Activated CD4-positive, alpha-beta T cell treated with anti-CD3 and anti-CD28 coated beads, Interleukin-2, amount 50 U/mL, for 24 hours (primary cell): ENCODE results near the gene HBS1L.
A peak's percentile ranks its signal among the peaks of the same experiment; 100 is the strongest.

Experiments
- DNase-seq, 2 donors: peaks; one replicate each; pipeline ENCODE4 v3.0.0-alpha.2; 2020; ENCODE audit warnings: low read depth in 1 of 2, low spot score in 1 of 2

HBS1L gene

GRCh38 chr6:134951494-134952263 is 102.9 kb downstream of the HBS1L start:
- DNase-seq: no peak

DNA sequence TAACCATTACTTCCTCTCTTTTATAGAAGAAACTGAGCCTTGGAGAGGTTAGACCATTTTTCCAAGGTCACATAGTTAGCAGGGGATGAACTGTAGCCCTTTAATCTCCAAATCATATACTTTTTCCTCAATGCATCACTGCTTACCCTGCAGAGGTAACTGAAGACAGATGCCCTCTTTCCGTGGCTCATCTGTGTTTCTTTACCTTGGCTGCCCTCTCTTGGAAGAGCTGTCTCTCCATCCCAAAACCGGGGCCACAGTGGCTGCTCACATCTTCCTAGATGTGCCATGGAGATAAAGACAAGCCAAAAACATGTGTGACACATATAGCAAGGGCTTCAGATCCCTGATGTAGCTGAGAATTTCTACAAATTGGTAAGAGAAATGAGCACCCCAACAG is 104.1 kb downstream of the HBS1L start:
- no peak for DNase-seq

DNA sequence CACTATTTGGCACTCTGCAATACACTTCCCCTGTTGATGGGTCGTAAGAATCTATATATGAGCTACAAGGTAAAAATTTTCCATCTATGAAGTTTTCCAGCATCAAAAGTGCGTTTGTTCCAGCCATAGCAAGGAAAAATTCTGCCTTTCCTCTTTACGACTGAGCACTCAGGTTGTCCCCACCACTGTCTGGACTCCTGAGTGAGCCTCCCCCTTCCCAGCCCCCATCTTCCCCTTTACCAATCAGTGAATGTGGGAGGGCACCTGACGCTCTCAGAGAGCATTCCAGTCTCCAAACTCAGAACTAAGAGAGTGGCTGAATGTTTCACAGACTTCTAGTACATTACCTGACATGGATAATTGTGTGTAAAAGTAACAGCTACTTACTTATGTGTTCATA is 104.7 kb downstream of the HBS1L start, which contains the start of gene ALDH8A1:
Gene ALDH8A1 (minus strand): TSS at position 175 of the 400 bp plus-strand sequence. CDS start 48 bp downstream, at position 127.
- no peak for DNase-seq

DNA sequence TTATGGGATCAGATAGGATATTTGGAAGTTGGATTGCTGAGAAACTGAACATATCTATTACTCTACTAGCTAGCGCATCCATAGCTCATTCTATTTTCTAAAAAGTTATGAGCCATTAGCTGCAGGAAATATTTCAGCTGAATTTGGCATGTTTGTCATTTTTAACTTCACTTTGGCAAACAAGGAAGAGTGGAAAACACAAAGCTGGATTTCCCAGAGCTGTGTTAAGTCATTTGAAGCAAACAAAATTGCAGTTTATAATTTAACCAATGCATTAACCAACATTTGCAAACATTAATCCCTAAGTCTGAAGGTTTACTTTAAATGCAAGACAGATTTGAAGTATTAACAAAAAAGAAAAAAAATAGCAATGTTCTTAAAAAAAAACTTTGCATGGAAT is 105.9 kb downstream of the HBS1L start:
- no peak for DNase-seq

- no peak for DNase-seq
Measured at GRCh38 chr6:134948142-134948541, 106.5 kb downstream of the HBS1L start.

DNA sequence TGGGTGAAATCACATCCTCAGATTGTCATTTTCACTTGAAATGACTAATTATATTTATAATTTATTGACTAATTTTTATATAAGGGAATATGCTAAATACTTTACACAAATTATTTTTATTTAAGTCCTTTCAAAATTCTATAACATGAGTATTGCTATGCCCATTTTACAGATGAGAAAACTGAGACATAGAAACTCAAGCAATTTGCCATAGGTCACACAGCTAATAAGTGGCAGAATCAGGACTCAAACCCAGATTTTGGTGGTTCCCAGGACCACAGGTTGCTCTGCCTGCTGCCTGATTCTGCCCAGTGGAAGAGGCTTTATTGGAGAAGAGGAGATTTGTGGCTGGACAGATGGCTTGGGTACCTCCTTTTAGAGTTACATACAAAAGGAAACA is 109.6 kb downstream of the HBS1L start:
- DNase-seq: no peak

DNA sequence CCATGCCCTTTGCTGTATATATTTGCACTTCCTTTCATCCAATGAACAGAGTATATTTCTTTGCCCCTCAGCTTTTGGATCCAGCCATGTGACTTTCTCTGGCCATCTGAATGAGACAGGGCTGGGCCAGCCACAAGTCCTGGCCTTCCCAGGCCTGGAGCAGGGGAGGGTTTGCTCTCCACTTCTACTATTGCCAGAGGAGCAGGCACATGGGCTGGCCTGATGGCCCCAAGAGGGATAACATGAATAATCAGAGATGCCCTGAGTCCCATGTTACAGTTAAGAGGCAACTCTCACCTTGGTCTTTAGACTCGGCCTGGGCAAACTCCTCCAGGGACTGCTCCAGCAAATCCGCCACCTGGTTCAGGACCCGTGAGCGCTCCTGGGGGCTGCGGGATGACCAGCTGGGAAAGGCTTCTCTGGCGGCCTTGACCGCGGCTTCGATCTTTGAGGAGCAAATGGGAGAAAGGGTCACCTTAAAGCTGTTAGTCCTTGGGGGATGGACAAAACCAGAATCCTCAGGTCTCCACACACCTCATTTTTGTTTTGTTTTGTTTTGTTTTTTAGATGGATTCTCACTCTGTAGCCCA is 111.0 kb downstream of the HBS1L start:
- DNase-seq: no peak

GRCh38 chr6:134938896-134939295 is 115.7 kb downstream of the HBS1L start:
- peak; percentile 32 to 73 for DNase-seq

GRCh38 chr6:134937426-134937825 is 117.2 kb downstream of the HBS1L start:
- no peak for DNase-seq

DNA sequence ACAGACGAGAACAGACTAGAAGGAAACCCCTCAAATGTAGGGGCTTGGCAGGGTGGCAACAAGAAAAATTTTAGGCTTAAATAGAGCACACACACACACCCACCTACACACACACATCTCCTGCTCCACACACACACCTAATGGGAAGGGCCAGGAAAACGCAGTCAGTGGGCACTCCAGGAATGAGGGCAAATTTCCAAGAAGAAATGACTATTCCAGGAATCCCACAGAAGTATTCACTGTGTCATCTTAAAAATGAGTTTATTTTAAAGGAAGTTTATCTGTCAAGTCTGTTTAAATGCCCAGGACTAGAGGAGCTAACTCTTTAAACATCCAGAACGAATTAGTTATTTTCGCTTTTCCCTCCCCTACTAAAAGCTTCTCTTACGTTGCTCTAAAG is 117.7 kb downstream of the HBS1L start:
- DNase-seq: no peak

- DNase-seq: no peak
Measured at GRCh38 chr6:134936476-134936875, 118.1 kb downstream of the HBS1L start.

- DNase-seq: no peak
Measured at GRCh38 chr6:134934793-134935485, 119.7 kb downstream of the HBS1L start.

DNA sequence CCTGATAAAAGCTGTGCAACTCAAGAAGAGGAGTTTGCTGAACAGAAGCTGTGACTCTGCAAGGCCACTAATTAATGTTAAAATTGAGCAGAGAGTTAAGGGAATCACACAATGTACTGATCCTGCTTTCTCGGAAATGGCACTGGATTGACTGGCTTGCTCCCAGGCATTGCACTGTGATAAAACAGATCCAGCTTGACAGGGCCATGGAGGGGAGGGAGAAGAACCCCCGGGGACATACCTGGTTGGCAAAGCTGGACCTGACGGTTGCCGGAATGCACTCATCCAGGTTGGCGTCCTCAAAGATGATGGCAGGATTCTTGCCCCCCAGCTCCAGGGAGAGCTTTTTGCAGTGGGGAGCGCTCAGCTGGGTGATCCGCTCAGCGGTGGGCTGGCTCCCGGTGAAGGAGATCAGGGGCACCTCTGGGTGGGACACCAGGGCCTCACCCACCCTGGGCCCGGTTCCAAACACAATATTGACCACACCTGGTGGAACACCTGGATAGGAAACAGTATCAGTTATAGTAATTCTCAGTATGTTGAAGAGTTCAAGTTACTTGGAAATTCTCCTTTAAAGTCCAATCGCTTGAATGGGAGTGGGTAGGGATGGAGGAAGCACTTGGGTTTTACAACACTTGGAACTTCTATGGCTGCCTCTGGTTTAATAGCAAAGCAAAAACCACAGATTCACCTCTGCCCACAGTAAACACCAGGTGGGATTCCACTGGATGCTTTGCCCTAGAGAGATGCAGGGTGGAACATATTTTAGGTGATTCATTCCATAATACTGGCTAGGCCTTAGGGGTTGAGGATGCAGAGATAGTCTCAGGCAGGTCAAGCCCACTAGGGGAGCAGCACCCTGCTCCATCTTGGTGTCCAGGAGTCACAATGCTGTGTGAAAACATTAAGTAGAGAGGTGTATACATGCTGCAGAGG is 121.8 kb downstream of the HBS1L start:
- no peak for DNase-seq

- no peak for DNase-seq
Measured at GRCh38 chr6:134932098-134932497, 122.5 kb downstream of the HBS1L start.

- DNase-seq: no peak
Measured at GRCh38 chr6:134930463-134930862, 124.2 kb downstream of the HBS1L start.

- DNase-seq: no peak
Measured at GRCh38 chr6:134928151-134928900, 126.3 kb downstream of the HBS1L start.

DNA sequence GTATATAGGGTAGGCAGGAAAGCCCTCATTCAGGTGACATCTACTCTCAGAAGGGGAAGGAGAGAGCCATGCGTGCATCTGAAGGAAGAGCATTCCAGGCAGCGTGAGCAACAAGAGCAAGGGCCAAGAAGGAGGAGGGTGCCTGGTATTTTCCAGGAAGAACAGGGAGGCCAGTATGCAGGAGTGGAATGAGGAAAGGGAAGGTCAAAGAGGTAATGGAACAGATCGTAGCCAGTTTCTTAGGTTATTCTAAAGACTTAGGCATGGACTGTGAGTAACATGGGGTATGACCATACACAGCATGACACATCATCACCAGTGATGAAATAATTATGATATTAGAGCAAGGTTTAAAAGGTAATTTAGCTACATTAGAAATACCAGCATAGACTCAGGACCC is 128.8 kb downstream of the HBS1L start:
- DNase-seq: no peak

DNA sequence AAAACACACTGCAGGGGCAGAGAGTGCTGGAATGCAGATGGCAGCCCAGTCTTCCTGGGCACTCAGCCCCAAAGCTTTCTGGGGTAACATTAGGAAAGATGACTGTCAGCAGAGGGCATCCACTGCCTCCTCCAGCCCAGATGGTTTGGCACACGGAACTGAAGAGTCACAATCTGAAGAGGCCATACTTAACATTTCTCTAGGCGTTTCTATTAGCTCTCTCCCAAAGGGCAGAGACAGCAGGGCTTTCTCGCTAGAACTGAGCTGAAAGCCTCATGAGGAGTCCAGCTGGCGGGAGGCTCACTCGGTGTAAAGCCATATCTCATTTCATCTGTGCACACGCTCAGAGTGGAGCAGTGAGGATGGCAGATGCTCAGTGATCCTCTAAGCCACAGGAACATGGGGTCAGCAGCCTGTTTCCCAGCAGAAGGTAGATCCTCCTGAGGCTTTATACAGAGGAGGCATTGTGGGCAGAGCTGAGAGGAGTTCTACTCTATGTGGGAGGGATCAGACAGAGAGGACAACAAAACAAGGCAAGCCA is 132.8 kb downstream of the HBS1L start:
- DNase-seq: no peak

GRCh38 chr6:134921276-134921675 is 133.3 kb downstream of the HBS1L start:
- no peak for DNase-seq

DNA sequence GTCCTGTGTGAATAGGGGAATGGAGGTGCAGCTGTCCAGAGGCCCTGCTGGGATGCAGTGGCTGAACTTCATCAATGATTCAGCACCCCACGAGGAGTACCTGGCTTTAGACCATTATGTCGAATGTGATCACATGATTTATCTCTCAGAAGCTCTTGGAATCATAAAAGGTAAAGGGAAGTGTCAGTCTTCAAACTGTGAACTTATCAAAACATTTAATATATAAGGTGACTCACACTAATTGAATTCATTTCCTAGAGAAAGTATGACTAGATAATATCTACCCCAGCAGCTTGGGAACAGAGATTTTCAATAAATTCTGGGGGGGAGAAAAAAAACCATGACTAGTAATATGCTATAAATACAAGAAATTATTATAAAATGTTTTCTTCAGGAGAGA is 134.2 kb downstream of the HBS1L start:
- no peak for DNase-seq
